DMS153 treated with DMSO at 0.1 percent for 48 hours (cell line): ENCODE results near the gene PLAC8.
"Not testable (repeated sequence)": the region's sequence is repeated elsewhere in the genome, so short reads cannot be mapped to it uniquely, and the experiment has no call there.

Experiments used
- DNase-seq: peaks from one replicate; lab custom pipeline; 2025; ENCODE audit not compliant: unreplicated experiment; lab: John Stamatoyannopoulos, UW

Gene PLAC8, protein sequence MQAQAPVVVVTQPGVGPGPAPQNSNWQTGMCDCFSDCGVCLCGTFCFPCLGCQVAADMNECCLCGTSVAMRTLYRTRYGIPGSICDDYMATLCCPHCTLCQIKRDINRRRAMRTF

DNA sequence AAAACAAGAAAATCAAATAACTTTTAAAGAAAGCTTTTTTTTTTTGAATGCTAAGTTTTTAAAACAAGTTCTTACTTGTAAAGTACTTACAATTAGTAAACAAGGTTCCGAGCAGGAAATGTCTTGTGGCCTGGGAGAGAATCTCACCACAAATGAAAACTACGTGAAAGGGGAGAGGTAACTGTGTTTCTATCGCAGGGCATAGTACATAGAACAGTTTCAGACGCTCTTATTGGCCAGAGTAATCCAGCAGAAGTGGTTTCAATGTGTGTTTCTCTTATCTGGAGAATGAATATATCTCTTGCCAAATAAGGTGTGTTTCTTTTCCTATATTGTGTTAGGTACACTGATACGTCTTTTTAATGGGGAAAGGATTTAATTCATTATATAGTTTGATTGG lies at the start of gene PLAC8:
TSS of gene PLAC8 (minus strand) at position 154 of the 400 bp plus-strand sequence. CDS start 6,808 bp downstream, outside the sequence.
- DNase-seq = peak; percentile 61

DNA sequence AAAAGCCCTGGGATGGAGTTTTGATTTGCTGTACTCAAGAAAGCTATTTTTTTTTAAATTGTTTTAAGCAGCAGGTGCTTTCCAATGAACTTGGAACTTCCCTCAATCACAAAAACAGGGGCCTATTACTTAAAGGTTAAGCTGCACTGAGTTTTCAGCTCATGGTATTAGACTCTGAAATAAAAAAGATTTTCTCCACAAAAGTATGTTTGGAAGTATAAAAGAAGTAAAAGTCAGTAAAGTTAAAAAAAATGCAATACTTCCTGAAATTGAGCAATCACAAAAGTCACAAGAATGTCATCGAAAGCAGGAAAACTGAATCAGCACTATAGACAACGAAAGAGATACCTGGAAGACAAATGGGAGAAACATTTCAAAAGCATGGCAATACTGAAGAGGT lies 38.9 kb upstream of the PLAC8 start:
- no peak for DNase-seq

DNA sequence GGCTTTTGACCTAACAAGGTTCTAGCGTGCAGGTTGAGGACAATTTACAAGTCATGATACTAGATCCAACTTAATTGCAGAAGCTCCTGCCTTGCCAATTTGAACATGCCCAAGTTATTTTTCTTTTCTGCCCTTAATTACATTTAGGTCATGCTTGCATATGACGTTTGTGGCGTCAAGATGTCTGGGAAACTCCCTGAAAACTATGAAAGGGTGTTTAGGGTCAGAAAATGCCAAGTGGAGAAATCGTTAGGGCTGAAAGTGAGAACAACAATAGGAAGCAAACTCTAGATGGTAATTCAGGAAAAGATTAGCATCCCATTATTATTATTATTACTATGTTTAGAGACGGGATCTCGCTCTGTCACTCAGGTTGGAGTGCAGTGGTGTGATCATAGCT lies 38.2 kb upstream of the PLAC8 start:
- DNase-seq = no peak

DNA sequence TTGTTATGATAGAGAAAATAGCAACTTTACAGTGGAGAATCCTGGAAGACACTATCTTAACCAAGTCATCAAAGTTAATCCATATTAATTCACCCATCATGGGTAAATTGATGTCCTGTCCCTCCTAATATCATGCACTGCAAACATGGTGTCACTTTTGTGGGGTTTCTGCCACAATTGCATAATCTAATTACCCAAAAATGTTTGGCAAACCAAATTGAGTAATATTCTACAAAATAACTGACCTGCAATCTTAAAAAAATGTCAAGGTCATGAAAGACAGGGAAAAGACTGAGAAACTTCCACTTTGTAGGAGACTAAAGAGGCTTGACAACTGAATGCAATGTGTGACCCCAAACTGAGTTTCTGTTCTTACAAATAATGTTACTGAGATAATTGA lies 37.1 kb upstream of the PLAC8 start:
- DNase-seq = no peak

DNA sequence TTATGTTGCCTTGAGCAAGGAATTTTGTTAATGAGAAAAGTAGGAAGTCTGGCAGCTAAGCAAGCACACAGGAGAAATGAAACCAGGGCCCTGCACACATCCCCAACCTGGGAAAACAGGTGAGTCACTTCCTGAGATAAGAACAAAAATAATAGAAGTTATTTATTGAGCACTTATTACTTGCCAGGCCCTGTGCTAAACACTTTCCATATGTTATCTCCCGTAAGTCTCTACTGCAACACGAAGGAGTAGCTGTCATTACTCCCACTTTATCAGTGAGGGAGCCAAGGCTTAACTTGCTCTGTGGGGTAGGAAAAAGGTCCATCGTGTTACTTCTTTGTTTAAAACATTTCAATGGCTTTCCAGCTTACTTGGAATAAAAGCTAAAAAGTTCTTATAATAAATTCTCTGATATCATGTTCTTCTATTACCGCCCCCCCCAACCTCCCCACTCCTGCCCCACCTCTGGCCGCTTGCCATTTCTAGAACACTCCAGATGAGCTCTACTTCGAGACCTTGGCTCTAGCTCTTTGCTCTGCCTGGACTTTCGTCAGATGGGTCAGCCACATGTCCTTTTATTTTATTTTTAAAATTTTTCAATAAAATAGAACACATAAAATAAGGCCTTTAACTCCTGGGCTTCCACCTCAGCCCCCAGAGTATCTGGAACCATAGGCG lies 36.3 kb upstream of the PLAC8 start:
- no peak for DNase-seq

DNA sequence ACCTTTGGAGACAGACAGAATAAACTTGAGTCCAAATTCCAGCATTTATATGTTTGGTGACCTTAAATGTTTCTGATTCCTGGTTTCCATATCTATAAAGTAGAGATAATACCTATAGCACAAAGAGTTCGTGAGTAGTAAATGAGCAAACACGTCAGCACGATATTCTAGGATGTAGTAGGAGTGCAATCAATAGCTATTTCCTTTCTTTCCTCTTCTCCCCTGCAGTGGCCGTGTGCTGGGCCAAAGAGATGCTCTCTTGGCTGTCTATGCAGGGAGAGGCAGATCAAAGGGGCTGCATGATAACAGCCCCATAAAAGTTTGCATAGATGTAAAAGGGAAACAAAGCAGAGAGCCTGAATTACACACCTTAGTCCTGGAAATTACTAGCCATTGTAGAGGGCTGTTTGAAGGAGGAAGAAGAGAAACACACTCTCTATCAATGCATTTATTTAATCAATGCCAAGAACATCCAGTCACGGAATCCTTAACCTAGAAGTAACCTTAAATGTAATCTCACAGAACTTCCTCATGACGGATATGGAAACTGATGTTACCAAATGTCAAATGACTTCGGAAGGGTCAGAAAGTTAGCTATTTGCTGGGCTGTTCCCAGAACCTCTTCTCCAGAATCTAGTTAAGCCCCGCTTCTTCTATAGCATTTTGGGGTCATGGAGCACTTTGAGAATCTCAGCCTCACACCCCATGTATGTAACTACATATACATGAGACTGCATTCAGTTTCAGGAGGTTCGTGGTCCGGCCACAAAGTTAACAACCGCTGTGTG lies 35.5 kb upstream of the PLAC8 start:
- no peak for DNase-seq

DNA sequence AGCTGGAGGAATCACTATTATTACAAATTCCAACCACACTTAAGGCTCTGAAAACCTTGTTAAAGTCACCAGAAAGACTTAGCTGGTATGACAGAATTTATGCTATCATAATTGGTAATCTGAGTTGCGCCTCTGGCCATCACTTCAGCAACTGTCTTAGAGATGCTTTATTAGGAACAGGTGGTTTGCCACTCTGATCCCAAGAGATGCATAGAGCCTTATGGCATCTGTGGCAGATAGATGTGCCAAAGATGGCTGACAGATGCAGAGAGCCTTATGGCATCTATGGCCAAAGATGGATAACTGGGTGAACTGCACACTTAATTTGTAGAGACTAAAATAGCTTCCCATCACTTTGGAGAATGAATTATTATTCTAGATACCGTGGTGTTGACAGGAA lies 32.3 kb upstream of the PLAC8 start:
- DNase-seq = no peak

DNA sequence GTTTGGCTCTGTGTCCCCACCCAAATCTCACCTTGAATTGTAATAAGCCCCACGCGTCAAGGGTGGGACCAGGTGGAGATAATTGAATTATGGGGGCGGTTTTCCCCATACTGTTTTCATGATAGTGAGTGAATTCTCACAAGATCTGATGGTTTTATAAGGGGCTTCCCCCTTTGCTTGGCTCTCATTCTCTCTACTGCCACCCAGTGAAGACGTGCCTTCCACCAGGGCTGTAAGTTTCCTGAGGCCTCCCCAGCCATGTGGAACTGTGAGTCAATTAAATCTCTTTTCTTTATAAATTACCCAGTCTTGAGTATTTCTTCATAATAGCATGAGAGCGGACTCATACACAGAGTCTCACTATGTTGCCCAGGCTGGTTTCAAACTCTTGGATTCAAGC lies 31.2 kb upstream of the PLAC8 start:
- DNase-seq = not testable (repeated sequence)

DNA sequence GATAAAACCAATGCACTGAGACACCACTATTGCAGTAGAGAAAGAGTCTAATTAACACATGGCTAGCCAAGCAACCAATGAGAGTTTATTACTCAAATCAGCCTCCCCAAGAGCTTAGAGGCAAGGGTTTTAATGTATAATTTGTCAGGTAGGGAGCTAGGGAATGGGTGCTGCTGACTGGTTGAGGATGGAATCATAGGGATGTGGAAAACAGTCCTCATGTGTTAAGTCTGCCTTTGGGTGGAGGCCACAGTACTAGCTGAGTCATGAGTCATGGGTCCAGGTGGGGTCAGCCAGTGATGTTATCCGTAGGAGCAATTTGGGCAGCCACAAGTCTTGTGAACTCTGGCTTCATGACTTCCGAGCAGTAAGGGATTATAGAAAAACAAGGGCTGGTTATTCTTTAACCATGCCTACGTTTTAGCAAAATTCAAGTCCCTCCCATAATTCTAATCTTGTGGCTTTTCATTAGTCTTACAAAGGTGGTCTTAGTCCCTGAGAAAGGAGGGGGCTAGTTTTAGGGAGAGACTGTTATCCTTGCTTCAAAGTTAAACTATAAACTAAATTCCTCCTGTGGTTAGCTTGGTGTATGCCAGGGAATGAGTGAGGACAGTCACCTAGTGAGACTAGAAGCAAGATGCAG lies 25.1 kb upstream of the PLAC8 start:
- no peak for DNase-seq

DNA sequence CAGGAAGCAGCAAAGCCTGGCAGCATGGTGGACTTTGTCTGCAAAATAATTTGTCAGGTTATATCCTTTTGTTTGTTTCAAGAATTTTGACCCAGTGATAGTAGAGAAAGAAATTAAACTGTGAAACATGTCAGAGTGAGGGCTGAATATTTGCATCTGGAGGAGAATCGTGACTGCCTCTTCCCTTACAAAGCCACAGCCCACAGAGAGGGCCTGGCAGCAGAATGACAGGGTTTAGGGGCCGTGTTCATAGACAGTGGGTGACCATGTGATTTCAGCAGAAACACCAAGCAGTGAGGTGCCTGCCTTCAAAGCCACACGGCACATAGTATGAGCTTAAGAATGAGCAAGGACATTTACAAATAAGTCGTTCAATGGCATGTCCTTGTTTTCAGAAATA lies 24.4 kb upstream of the PLAC8 start:
- DNase-seq = no peak

DNA sequence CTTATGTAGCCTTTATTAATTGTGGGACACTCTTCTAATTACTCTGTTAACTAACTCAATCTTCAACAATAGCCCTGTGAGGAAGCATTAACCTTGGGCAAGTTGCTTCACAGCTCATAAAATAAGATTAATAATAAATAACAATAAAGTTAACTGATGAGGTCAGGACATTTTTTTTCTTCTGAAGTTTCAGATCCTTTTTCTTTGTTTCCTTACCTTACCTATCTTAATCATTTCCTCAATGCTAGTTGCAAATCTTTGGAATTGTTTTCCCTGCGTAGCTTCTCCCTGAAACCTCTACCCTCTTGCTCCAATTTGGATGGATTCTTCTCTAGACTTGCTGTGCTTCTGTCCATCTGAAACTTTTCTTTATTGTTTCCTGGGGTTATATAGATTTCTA lies 17.5 kb upstream of the PLAC8 start:
- DNase-seq = no peak

DNA sequence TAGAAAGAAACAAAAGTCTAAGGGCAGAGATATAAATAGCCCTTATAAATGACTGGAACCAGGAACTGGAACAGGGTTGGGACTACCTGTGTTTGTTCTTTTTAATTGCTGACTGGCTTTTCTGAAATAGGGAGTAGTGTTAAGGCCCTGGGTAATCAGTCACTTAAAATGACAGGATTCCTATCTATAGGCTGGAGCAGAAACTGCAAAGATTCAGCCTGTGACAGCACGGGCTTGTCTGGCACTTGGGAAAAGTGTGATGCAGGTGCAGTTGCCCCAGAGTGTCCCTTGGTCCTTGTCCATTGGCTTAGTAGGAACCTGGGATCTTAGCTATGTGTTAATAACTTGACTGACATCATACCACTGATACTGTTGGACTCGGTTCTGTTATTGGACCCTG lies 14.7 kb upstream of the PLAC8 start:
- DNase-seq = no peak

DNA sequence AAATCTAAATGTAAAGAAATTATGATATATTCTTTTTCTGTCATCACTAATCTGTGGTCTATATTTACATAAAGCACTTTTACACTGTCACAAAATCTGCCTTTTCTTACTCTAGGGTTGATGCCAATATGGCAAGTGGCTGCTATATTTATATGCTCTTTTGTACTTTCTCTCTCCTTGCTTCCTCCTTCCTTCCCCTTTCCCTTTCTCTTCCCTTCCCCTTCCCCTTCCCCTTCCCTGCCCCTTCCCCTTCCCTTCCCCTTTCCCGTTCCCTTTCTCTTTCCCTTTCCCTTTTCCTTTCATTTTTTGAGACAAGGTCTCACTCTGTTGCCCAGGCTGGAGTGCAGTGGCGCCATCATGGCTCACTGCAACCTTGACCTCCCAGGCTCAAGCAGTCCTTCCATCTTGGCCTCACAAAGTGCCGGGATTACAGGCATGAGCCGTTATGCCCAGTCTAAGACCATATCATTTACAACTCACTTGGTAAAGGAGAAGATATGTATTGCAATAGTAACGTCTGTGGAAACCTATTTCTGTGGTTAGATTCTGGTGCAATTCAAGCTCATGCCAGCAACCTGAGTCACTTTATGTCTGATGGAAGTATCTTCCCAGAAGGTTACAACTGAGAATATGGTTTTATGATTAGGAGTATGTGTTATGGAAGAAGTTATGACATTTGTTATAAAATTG lies 13.9 kb upstream of the PLAC8 start:
- no peak for DNase-seq

DNA sequence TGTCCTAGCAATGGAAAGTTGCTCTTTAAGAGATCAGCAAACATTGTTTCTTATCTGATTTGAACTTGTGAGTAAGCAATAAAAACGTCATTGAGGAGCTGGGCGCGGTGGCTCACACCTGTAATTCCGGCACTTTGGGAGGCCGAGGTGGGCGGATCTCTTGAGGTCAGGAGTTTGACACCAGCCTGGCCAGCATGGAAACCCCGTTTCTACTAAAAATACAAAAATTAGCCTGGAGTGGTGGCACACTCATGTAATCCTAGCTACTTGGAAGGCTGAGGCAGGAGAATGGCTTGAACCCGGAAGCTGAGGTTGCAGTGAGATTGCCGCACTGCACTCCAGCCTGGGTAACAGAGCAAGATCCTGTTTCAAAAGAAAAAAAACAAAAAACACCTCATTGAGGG lies 11.2 kb upstream of the PLAC8 start:
- no peak for DNase-seq

DNA sequence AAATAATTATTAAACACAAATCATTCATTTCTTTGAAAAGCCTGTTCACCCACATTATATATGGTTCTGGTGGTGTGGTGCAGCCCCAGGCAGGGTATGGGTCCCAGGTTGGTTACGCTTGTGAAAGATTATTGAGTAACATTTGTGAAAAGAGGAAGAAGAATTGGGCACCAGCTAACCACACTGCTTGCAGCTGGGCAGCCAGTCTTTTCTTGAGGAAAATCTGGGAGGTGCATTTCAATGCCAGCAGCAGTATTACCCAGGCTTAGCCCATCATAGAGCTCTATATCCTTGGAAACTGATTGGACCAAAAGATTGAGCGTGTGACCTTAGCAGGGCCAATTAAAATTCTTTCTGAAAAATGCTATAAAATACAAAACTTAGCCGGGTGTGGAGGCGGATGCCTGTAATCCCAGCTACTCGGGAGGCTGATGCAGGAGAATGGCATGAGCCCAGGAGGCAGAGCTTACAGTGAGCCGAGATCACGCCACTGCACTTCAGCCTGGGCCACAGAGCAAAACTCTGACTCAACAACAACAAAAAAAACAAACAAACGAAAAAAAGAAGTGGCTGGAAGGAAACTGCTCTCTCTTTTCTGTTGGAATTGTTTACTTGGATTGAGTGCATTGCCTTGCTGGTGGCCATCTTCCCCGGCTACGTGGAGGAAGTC lies 9.7 kb upstream of the PLAC8 start:
- no peak for DNase-seq

DNA sequence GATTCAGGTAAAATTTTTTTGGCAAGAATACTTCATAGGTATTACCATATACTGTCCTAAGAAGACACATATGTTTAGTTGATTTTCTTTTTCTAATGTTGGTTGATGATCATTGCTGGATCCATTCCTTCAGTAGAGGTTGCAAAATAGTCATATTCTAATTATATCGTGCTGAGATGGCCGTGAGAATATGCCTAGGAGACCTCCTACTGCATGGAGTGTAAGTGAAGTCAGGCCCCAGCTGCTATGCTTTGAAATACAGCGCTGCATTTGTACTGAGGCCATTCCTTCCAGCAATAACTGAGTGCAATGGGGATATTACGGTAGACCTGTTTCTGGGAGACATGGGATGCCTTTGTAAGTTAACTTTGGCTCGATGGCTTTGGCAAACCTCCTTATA lies 6.7 kb upstream of the PLAC8 start:
- DNase-seq = no peak

DNA sequence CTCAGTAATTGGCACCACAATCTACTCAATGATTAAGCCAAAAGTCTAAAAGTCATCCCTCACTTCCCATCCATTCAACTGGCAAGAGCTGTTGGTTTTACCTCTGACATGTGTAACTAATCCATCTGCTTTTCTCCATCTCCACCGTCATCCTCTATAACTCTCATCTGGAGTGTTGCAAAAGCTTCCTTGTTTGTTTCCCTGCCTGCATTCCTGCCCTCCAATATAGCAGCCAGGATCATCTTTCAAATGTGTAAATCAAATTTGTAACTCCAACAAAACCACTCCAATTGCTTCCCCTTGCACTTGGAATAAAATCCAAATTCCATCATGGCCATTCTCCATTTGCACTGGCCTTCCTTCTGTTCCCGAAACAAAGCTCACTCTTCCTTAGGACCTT lies 4.3 kb upstream of the PLAC8 start:
- DNase-seq = no peak

DNA sequence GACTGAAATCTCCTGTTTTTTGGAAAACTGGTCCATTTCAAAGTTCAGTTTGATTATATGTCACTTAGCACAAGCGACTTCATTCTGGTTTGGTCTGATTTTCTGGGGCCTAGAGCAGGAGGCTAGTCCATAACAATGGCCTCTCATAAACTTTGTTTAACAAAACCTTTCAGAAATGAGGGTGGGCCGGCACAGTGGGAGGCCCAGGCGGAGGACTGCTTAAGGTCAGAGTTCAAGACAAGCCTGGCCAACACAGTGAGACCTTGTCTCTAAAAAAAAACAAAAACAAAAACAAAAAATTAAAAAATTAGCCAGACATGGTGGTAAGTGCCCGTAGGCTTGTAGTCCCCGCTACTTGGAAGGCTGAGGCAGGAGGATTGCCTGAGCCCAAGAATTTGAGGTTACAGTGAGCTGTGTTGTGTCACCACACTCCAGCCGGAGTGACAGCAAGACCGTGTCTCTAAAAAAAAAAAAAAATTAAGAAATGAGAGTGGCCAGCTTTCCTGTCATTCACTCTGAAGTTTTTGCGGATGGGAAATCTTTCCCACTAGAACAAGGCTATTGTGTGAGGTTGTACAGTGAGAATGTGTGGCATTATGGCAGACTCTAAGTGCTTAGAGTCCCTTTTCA lies 1.2 kb upstream of the PLAC8 start:
- DNase-seq = no peak

DNA sequence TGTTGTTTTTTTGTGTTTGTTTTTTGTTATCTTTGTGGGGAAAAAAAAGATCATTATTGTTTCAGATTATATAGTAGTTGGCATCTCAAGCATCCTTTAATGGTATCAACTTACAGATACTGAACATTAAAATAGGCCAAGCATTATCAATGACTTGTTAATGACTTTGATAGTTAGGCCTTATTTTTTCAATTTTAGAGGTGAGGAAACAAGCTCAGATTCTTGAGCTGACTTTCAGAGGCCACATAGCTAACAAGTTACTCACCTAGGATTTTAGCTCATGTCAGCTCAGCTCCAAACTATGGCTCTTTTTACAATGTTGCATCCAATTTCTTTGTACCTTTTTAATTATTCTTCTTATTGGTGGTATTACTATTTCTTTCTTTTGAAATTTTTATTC lies 471 bp upstream of the PLAC8 start:
- no peak for DNase-seq

DNA sequence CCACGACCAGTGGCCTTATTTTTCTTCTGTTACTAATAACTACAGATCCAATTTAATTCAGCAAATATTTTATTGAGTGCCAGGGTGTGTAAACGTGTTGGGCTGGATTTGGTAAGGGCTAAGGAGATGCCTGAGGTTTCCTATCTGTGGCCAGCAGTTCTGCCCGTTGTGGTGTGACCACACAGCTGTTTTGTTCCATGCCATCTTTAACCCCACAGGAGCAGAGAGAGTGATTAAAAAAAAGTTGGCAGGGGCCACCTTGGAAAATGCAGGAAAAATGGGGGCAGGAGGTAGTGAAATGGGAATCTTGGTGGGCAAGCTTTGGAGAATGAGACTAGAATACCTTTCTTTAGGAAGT lies 1.1 kb downstream of the PLAC8 start:
- peak; percentile 27 for DNase-seq
